Measurements from ENCODE around the gene CSRNP2.
A peak's percentile ranks its signal among the peaks of the same experiment; 100 is the strongest.
"Not testable (repeated sequence)": the region's sequence is repeated elsewhere in the genome, so short reads cannot be mapped to it uniquely, and the experiment has no call there.

CSRNP2 gene

DNA sequence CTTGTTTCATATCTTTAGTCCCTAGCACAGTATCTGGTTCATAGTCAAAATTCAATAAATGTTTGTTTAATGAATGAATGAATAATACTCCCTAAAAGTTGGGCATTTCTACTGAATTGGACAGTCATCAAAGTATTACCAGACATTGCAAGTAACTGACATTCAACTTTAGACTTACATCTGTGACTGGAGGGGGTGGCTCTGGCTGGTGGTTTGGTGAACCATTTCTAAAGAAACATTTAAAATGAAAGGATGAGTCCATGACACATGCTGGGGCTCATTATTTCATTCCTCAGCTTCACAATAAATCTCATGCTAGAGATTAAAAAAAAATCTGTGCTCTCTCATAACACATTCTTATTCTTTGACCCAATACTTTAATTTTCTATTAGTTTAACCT, 20.6 kb upstream of the CSRNP2 start:
- H3K27me3 ChIP-seq (ENCODE audit: control insufficient read depth, insufficient read depth, low read length) = no peaks in the 10 kb centered on the region
- H3K9me3 ChIP-seq (ENCODE audit: control insufficient read depth, low read length) = no peaks in the 10 kb centered on the region
- no peak overlapping the region for H3K4me3 ChIP-seq (ENCODE audit: low read length)
- H3K4me1 ChIP-seq (ENCODE audit: control insufficient read depth, insufficient read depth, low read length) = no peaks in the 10 kb centered on the region
- H3K9ac ChIP-seq (ENCODE audit: low read length) = no peak overlapping the region
- peaks cover 5% of the 10 kb centered on the region for H3K36me3 ChIP-seq (ENCODE audit: control insufficient read depth, insufficient read depth, low read length)

GRCh38 chr12:51098611-51099010, 15.2 kb upstream of the CSRNP2 start:
- no peaks in the 10 kb centered on the region for H3K27me3 ChIP-seq (ENCODE audit: control insufficient read depth, insufficient read depth, low read length)
- H3K4me1 ChIP-seq (ENCODE audit: control insufficient read depth, insufficient read depth, low read length) = no peaks in the 10 kb centered on the region
- H3K4me3 ChIP-seq (ENCODE audit: low read length) = no peak overlapping the region
- no peaks in the 10 kb centered on the region for H3K9me3 ChIP-seq (ENCODE audit: control insufficient read depth, low read length)
- H3K9ac ChIP-seq (ENCODE audit: low read length) = no peak overlapping the region
- H3K36me3 ChIP-seq (ENCODE audit: control insufficient read depth, insufficient read depth, low read length) = no peaks in the 10 kb centered on the region

GRCh38 chr12:51090705-51091229, 7.4 kb upstream of the CSRNP2 start:
- Histone ChIP-seq H3K36me3 (ENCODE audit: control insufficient read depth, insufficient read depth, low read length) (no peaks in the 10 kb centered on the region), H3K9ac (ENCODE audit: low read length) (no peak overlapping the region), H3K9me3 (ENCODE audit: control insufficient read depth, low read length) (no peaks in the 10 kb centered on the region), H3K4me1 (ENCODE audit: control insufficient read depth, insufficient read depth, low read length) (no peaks in the 10 kb centered on the region), H3K27me3 (ENCODE audit: control insufficient read depth, insufficient read depth, low read length) (no peaks in the 10 kb centered on the region), H3K4me3 (ENCODE audit: low read length) (no peak overlapping the region)

DNA sequence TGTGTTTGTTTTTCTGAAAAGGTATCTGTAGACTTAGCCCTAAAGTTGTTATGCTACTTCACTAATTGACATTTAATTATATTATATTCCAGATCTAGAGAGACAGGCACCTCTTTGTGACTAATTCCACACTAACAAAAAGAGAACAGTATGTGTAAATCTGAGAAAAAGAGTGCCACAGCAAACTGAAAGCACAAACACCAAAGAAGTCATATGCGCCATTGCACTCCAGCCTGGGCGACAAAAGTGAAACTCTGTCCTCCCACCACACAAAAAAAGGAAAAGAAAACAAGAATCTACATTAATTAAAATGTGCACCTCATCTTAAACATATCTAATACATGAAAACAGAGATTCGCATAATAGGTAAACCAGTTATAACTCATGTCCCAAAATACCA, 4.4 kb upstream of the CSRNP2 start:
- Histone ChIP-seq H3K36me3 (ENCODE audit: control insufficient read depth, insufficient read depth, low read length) (no peaks in the 10 kb centered on the region), H3K4me3 (ENCODE audit: low read length) (no peak overlapping the region)

DNA sequence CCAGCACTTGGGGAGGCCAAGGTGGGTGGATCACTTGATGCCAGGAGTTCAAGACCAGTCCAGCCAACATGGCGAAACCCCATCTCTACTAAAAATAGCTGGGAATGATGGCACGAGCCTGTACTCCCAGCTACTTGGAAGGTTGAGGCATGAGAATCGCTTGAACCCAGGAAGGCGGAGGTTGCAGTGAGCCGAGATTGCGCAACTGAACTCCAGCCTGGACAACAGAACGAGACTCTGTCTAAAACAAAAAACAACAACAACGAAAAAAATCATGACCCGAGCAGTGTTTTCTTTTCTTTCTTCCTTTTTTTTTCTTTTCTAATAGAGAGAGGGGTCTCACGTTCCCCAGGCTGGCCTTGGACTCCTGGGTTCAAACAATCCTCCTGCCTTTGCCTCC, 3.5 kb upstream of the CSRNP2 start:
- Histone ChIP-seq H3K9me3 (ENCODE audit: control insufficient read depth, low read length) (no peaks in the 10 kb centered on the region), H3K9ac (ENCODE audit: low read length) (no peak overlapping the region), H3K4me1 (ENCODE audit: control insufficient read depth, insufficient read depth, low read length) (peaks cover 4% of the 10 kb centered on the region), H3K36me3 (ENCODE audit: control insufficient read depth, insufficient read depth, low read length) (no peaks in the 10 kb centered on the region), H3K27me3 (ENCODE audit: control insufficient read depth, insufficient read depth, low read length) (no peaks in the 10 kb centered on the region), H3K4me3 (ENCODE audit: low read length) (no peak overlapping the region)

More for the DNA sequence above, 4.4 kb upstream of the CSRNP2 start:
- no peaks in the 10 kb centered on the region for H3K9me3 ChIP-seq (ENCODE audit: control insufficient read depth, low read length)
- no peaks in the 10 kb centered on the region for H3K4me1 ChIP-seq (ENCODE audit: control insufficient read depth, insufficient read depth, low read length)
- H3K9ac ChIP-seq (ENCODE audit: low read length) = no peak overlapping the region
- H3K27me3 ChIP-seq (ENCODE audit: control insufficient read depth, insufficient read depth, low read length) = no peaks in the 10 kb centered on the region

DNA sequence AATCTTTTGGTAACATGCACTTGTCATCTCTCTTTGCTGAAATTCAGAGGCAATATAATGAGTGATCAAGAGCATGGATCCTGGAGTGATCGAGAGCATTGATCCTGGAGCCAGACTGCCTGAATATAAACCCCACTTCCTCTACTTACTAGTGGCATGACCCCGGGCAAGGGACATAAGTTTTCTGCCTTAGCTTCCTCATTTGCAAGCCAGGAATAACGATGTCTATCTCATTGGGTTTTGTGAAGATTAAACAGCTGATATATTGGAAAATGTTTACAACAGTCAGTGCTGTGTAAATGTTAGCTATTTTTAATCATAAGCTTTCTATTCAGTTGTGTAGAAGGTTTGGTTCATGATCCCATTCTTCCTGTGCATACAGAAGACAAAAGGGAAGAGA, 2.4 kb upstream of the CSRNP2 start:
- no peaks in the 10 kb centered on the region for H3K36me3 ChIP-seq (ENCODE audit: control insufficient read depth, insufficient read depth, low read length)
- no peak overlapping the region for H3K4me3 ChIP-seq (ENCODE audit: low read length)
- H3K4me1 ChIP-seq (ENCODE audit: control insufficient read depth, insufficient read depth, low read length) = peaks cover 5% of the 10 kb centered on the region
- H3K9me3 ChIP-seq (ENCODE audit: control insufficient read depth, low read length) = no peaks in the 10 kb centered on the region
- H3K9ac ChIP-seq (ENCODE audit: low read length) = no peak overlapping the region
- H3K27me3 ChIP-seq (ENCODE audit: control insufficient read depth, insufficient read depth, low read length) = no peaks in the 10 kb centered on the region

DNA sequence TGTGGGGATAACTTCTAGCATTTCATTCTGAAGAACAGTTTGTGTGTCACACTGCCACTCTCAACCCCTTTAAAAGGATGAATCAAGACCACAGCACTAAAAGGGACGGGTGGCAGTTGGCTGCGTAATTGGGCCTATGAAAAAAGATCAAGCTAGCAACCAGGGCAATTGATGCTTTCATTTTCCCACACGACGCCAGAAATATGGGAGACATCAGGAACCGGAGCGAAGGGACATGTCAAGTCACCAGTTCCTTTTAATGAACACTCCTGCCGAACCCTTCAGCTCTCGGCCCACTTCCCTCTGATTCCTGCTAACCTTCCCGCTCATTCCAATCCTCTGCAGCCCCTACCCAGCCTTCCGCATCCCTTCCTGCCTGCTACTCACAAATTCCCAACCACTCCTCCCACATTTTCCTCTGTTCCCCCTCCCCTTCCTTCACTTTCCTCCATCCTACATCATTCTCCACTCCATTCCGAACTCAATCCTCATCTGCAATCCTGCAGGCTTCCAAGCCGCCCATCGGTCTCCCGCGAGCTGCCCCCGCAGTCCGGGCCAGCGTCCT, 753 bp downstream of the CSRNP2 start:
- Histone ChIP-seq H3K9me3 (ENCODE audit: control insufficient read depth, low read length) (no peaks in the 10 kb centered on the region), H3K9ac (ENCODE audit: low read length) (peak overlapping the region; percentile 80), H3K4me1 (ENCODE audit: control insufficient read depth, insufficient read depth, low read length) (peaks cover 5% of the 10 kb centered on the region), H3K36me3 (ENCODE audit: control insufficient read depth, insufficient read depth, low read length) (no peaks in the 10 kb centered on the region), H3K27me3 (ENCODE audit: control insufficient read depth, insufficient read depth, low read length) (no peaks in the 10 kb centered on the region), H3K4me3 (ENCODE audit: low read length) (peak overlapping the region; percentile 61)

DNA sequence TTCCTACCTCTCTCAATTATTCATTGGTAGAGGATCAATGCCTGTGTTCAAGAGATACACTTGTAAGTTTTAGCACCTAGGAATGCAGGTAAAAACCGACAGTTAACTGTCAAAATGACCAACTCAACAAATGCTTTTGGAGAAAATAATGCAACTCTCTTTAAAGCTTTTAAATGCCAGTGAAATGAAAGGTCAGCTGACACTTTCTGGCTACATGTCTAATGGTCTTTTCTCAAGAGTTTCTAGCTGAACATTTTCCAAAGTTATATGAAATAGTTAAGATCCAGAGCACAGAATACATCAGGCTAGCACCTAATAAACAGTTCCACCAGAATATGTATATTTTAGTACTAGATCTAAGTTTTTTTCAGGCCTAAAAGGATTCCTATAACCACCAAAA, 2.0 kb downstream of the CSRNP2 start:
- Histone ChIP-seq H3K9me3 (ENCODE audit: control insufficient read depth, low read length) (no peaks in the 10 kb centered on the region), H3K4me1 (ENCODE audit: control insufficient read depth, insufficient read depth, low read length) (peaks cover 5% of the 10 kb centered on the region), H3K4me3 (ENCODE audit: low read length) (no peak overlapping the region), H3K9ac (ENCODE audit: low read length) (no peak overlapping the region), H3K36me3 (ENCODE audit: control insufficient read depth, insufficient read depth, low read length) (no peaks in the 10 kb centered on the region), H3K27me3 (ENCODE audit: control insufficient read depth, insufficient read depth, low read length) (no peaks in the 10 kb centered on the region)

- Histone ChIP-seq H3K4me3 (ENCODE audit: low read length) (no peak overlapping the region), H3K36me3 (ENCODE audit: control insufficient read depth, insufficient read depth, low read length) (no peaks in the 10 kb centered on the region), H3K9me3 (ENCODE audit: control insufficient read depth, low read length) (no peaks in the 10 kb centered on the region), H3K4me1 (ENCODE audit: control insufficient read depth, insufficient read depth, low read length) (peaks cover 5% of the 10 kb centered on the region), H3K9ac (ENCODE audit: low read length) (no peak overlapping the region), H3K27me3 (ENCODE audit: control insufficient read depth, insufficient read depth, low read length) (no peaks in the 10 kb centered on the region)
Observed at GRCh38 chr12:51080136-51080535, 3.3 kb downstream of the CSRNP2 start.

- H3K27me3 ChIP-seq (ENCODE audit: control insufficient read depth, insufficient read depth, low read length); H3K9me3 ChIP-seq (ENCODE audit: control insufficient read depth, low read length); H3K4me1 ChIP-seq (ENCODE audit: control insufficient read depth, insufficient read depth, low read length); H3K9ac ChIP-seq (ENCODE audit: low read length); H3K36me3 ChIP-seq (ENCODE audit: control insufficient read depth, insufficient read depth, low read length); H3K4me3 ChIP-seq (ENCODE audit: low read length): not testable (repeated sequence)
Observed at GRCh38 chr12:51078866-51079265, 4.5 kb downstream of the CSRNP2 start.

DNA sequence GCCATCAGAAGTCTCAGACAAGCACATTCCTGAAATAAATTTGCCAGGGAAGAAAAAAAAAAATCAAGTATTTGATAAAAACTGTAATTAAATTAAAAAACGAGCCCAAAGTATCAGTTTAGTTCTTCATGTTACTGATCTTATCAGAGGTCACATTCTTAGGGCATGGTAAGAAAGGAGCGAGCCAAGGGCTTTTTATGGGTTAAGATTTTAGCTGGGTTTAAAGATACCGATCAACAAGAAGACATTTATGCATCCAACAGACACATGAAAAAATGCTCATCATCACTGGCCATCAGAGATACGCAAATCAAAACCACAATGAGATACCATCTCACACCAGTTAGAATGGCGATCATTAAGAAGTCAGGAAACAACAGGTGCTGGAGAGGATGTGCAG, 5.0 kb downstream of the CSRNP2 start:
- not testable (repeated sequence) for H3K4me1 ChIP-seq (ENCODE audit: control insufficient read depth, insufficient read depth, low read length); H3K4me3 ChIP-seq (ENCODE audit: low read length); H3K9me3 ChIP-seq (ENCODE audit: control insufficient read depth, low read length); H3K36me3 ChIP-seq (ENCODE audit: control insufficient read depth, insufficient read depth, low read length); H3K9ac ChIP-seq (ENCODE audit: low read length); H3K27me3 ChIP-seq (ENCODE audit: control insufficient read depth, insufficient read depth, low read length)

DNA sequence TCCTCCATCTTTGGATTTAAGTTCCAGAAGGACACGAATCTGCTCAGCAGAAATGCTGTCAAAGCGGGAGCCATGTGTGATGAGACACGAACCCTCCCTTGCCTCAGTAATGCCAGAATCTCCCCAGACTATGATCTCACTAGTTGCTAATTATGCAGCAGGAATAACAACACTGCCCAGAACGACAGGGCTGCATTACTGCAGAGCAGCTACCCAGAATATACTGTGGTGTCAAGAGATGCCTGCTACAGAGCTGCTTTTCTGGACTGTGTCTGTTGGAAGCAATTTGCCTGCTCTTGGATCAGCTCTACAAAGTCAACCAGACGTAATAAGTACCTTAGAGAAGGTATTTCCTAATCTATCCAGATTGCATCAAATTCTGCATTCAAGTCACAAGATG, 5.5 kb downstream of the CSRNP2 start:
- Histone ChIP-seq H3K4me1 (ENCODE audit: control insufficient read depth, insufficient read depth, low read length) (peaks cover 5% of the 10 kb centered on the region), H3K9me3 (ENCODE audit: control insufficient read depth, low read length) (no peaks in the 10 kb centered on the region), H3K9ac (ENCODE audit: low read length) (no peak overlapping the region)

More for the DNA sequence above, 5.5 kb downstream of the CSRNP2 start:
- Histone ChIP-seq H3K4me3 (ENCODE audit: low read length) (no peak overlapping the region), H3K36me3 (ENCODE audit: control insufficient read depth, insufficient read depth, low read length) (no peaks in the 10 kb centered on the region), H3K27me3 (ENCODE audit: control insufficient read depth, insufficient read depth, low read length) (no peaks in the 10 kb centered on the region)
